ENCODE measurements around the gene ARL5A.

Gene ARL5A

DNA sequence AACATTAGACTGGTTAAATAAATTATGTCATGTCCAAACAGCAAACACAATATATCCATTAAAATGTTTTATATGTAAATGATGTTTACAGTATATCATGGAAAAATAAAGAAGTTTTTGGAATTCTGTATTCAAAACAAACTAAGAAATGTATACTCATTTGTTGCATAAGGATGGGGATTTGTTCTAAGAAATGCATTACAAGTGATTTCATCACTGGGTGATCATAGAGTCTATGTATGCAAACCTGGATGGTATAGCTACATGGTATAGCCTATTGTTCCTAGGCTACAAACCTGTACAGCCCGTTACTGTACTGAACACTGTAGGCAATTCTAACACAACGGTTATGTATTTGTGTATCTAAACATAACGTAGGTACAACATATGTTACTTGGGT, 35.1 kb downstream of the ARL5A start:
- Histone ChIP-seq H3K9me3 (no peaks in the 10 kb centered on the region), H3K36me3 (peaks cover 0 to 8% (median 0%) of the 10 kb centered on the region in 3 donors), H3K27ac (no peak overlapping the region), H3K4me3 (no peak overlapping the region), H3K27me3 (no peaks in the 10 kb centered on the region), H3K4me1 (no peaks in the 10 kb centered on the region)
- DNase-seq, result no peak
- TF ChIP-seq CTCF (IDR thresholded peaks at IDR 0.05), result no peak
- intact Hi-C loops (cut with DNase I; ENCODE audit: low total_unique reads), result no loop called here

GRCh38 chr2:151792589-151792988, 35.6 kb downstream of the ARL5A start:
- H3K27me3 ChIP-seq, result no peaks in the 10 kb centered on the region
- H3K36me3 ChIP-seq, result peaks cover 0 to 8% (median 0%) of the 10 kb centered on the region in 3 donors
- intact Hi-C loops (cut with DNase I; ENCODE audit: low total_unique reads), result no loop called here
- no peak overlapping the region for H3K27ac ChIP-seq
- no peak overlapping the region for H3K4me3 ChIP-seq
- TF ChIP-seq CTCF (IDR thresholded peaks at IDR 0.05), result no peak
- no peaks in the 10 kb centered on the region for H3K9me3 ChIP-seq
- DNase-seq, result no peak
- H3K4me1 ChIP-seq, result no peaks in the 10 kb centered on the region

- Histone ChIP-seq H3K4me3 (no peak overlapping the region), H3K4me1 (no peaks in the 10 kb centered on the region), H3K9me3 (no peaks in the 10 kb centered on the region), H3K36me3 (peaks cover 0 to 8% (median 3%) of the 10 kb centered on the region in 3 donors), H3K27me3 (no peaks in the 10 kb centered on the region), H3K27ac (no peak overlapping the region)
- no peak for TF ChIP-seq CTCF (IDR thresholded peaks at IDR 0.05)
- DNase-seq, result no peak
- intact Hi-C loops (cut with DNase I; ENCODE audit: low total_unique reads), result no loop called here
These were observed 36.7 kb downstream of the ARL5A start for GRCh38 chr2:151791545-151791944.

DNA sequence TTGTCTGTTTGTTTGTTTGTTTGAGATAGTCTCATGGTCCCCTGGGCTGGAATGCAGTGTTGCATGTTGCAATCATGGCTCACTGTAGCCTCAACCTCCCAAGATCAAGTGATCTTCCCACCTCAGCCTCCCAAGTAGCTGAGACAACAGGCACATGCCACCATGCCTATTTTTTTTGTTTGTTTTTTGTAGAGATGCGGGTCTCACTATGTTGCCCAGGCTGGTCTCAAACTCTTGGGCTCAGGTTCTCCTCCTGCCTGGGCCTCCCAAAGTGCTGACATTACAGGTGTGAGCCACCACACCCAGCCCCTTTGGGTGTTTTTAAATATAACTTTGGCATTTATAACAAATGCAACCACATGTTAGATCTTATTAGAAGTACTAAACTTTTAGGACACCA, 37.5 kb downstream of the ARL5A start:
- Histone ChIP-seq H3K4me1 (no peaks in the 10 kb centered on the region), H3K4me3 (no peak overlapping the region), H3K27me3 (no peaks in the 10 kb centered on the region), H3K27ac (no peak overlapping the region), H3K36me3 (peaks cover 0 to 8% (median 7%) of the 10 kb centered on the region in 3 donors), H3K9me3 (no peaks in the 10 kb centered on the region)
- DNase-seq, result no peak
- intact Hi-C loops (cut with DNase I; ENCODE audit: low total_unique reads), result no loop called here
- no peak for TF ChIP-seq CTCF (IDR thresholded peaks at IDR 0.05)

DNA sequence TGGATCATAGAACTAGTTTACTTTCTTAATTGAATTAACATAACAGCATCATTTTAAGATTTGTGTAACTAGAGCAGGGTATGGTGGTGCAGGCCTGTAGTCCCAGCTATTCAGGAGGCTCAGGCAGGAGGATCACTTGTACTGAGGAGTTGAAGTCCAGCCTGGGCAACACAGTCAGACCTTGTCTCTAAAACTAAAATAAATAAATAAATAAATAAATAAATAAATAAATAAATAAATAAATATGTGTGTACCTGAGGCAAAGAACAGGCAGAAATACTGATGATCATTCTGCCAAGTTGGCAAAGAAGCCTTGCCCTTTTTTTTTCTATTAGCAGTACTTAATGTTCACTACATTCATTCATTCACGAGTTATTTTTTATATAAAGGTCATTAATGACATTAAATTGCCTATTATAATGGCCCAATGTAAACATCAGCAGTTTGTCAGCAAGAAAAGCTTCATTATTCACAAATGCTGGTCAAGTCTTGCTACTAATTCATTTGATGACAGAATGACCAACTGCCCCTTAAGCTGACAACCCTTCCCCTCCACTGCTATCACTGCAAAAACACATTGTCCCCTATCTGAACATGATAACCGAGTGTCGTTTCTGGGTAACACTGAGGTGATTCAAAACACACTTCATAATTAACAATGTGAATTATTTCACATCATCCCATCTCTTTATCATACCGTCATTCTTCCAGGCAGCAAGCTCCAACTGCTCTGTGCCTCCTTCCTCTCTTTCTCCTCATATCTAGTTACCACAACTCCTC, 39.0 kb downstream of the ARL5A start:
- peaks cover 10 to 14% (median 14%) of the 10 kb centered on the region in 3 donors for H3K36me3 ChIP-seq
- intact Hi-C loops (cut with DNase I; ENCODE audit: low total_unique reads), result no loop called here
- no peak for DNase-seq

More for the DNA sequence above, 39.0 kb downstream of the ARL5A start:
- TF ChIP-seq CTCF (IDR thresholded peaks at IDR 0.05), result no peak
- H3K27me3 ChIP-seq, result no peaks in the 10 kb centered on the region
- no peaks in the 10 kb centered on the region for H3K4me1 ChIP-seq
- H3K4me3 ChIP-seq, result no peak overlapping the region
- no peaks in the 10 kb centered on the region for H3K9me3 ChIP-seq
- H3K27ac ChIP-seq, result no peak overlapping the region
